Suppressor macrophage treated with lipopolysaccharide for 1 hour (primary cell): ENCODE results near the gene EPHA7.

Experiments
- DNase-seq, 3 donors: peaks; one replicate each; pipeline ENCODE4 v3.0.0-alpha.2; 2020 to 2022

The EPHA7 gene

GRCh38 chr6:93319304-93319703 is 100.1 kb downstream of the EPHA7 start:
- DNase-seq: no peak

GRCh38 chr6:93318121-93318520 is 101.2 kb downstream of the EPHA7 start:
- no peak for DNase-seq

- DNase-seq: no peak
Measured at GRCh38 chr6:93317592-93317991, 101.8 kb downstream of the EPHA7 start.

GRCh38 chr6:93307505-93308409 is 111.6 kb downstream of the EPHA7 start:
- DNase-seq: no peak

- DNase-seq: no peak
Measured at GRCh38 chr6:93305088-93305487, 114.3 kb downstream of the EPHA7 start.

- DNase-seq: no peak
Measured at GRCh38 chr6:93304505-93304904, 114.9 kb downstream of the EPHA7 start.

- DNase-seq: no peak
Measured at GRCh38 chr6:93300661-93301060, 118.7 kb downstream of the EPHA7 start.

- no peak for DNase-seq
Measured at GRCh38 chr6:93299622-93300021, 119.7 kb downstream of the EPHA7 start.

GRCh38 chr6:93295631-93296030 is 123.7 kb downstream of the EPHA7 start:
- DNase-seq: no peak

GRCh38 chr6:93294879-93295278 is 124.5 kb downstream of the EPHA7 start:
- no peak for DNase-seq

- no peak for DNase-seq
Measured at GRCh38 chr6:93293872-93294271, 125.5 kb downstream of the EPHA7 start.

GRCh38 chr6:93293460-93293859 is 125.9 kb downstream of the EPHA7 start:
- no peak for DNase-seq

- no peak for DNase-seq
Measured at GRCh38 chr6:93282521-93283031, 136.8 kb downstream of the EPHA7 start.

GRCh38 chr6:93278241-93278640 is 141.1 kb downstream of the EPHA7 start:
- no peak for DNase-seq

- DNase-seq: no peak
Measured at GRCh38 chr6:93272896-93273295, 146.5 kb downstream of the EPHA7 start.

- no peak for DNase-seq
Measured at GRCh38 chr6:93272211-93272610, 147.1 kb downstream of the EPHA7 start.

GRCh38 chr6:93266116-93266817 is 153.1 kb downstream of the EPHA7 start:
- no peak for DNase-seq

GRCh38 chr6:93260881-93261280 is 158.5 kb downstream of the EPHA7 start:
- no peak for DNase-seq

GRCh38 chr6:93259332-93259731 is 160.0 kb downstream of the EPHA7 start:
- DNase-seq: no peak

- no peak for DNase-seq
Measured at GRCh38 chr6:93252930-93253329, 166.4 kb downstream of the EPHA7 start.

GRCh38 chr6:93248631-93249030 is 170.7 kb downstream of the EPHA7 start:
- DNase-seq: no peak

GRCh38 chr6:93243231-93243778 is 176.1 kb downstream of the EPHA7 start:
- no peak for DNase-seq

- no peak for DNase-seq
Measured at GRCh38 chr6:93242049-93242448, 177.3 kb downstream of the EPHA7 start.

GRCh38 chr6:93238632-93239031 is 180.7 kb downstream of the EPHA7 start:
- DNase-seq: no peak
